Measurements from ENCODE around the gene SPPL3. TPM values are rescaled to one million over a fixed set of nuclear protein-coding genes. Genes with fewer than 3 reads are reported as not detected.

SPPL3 gene
- total and polyA plus RNA-seq, 2 experiments from 2014 or later = 10.9 to 27.8 TPM

- Histone ChIP-seq H3K4me2 (no peak overlapping the region), H3K4me1 (ENCODE audit: insufficient read depth) (peaks cover 5% of the 10 kb centered on the region; the same call in 1 of the 2 replicates), H3K36me3 (ENCODE audit: insufficient read depth) (peaks cover 3% of the 10 kb centered on the region; the same call in 1 of the 2 replicates), H2AFZ (no peak overlapping the region), H4K20me1 (replicated peaks; ENCODE audit: insufficient read depth) (no peaks in the 10 kb centered on the region), H3K9me2 (ENCODE audit: insufficient read depth) (no peaks in the 10 kb centered on the region), H3F3A (replicated peaks; ENCODE audit: low read depth) (no peaks in the 10 kb centered on the region), H3K79me2 (replicated peaks; ENCODE audit: insufficient read depth) (no peaks in the 10 kb centered on the region), H3K27me3 (ENCODE audit: insufficient read depth) (no peaks in the 10 kb centered on the region), H3K27ac (ENCODE audit: low read depth) (no peak overlapping the region), H3K4me3 (no peak overlapping the region)
- Mint-ChIP-seq H3K27ac (no peak overlapping the region; the same call in 1 of the 2 replicates), H3K27me3 (ENCODE audit: insufficient read depth, low read depth, poor library complexity) (peaks cover 8% of the 10 kb centered on the region), H3K4me3 (no peak overlapping the region), H3K4me1 (peaks cover 22% of the 10 kb centered on the region), H3K9me3 (no peaks in the 10 kb centered on the region), H3K36me3 (ENCODE audit: low read depth) (peaks cover 43% of the 10 kb centered on the region)
- DNase-seq (ENCODE audit: low spot score) (no peak), ATAC-seq (no peak)
- TF ChIP-seq, protein P1, sequence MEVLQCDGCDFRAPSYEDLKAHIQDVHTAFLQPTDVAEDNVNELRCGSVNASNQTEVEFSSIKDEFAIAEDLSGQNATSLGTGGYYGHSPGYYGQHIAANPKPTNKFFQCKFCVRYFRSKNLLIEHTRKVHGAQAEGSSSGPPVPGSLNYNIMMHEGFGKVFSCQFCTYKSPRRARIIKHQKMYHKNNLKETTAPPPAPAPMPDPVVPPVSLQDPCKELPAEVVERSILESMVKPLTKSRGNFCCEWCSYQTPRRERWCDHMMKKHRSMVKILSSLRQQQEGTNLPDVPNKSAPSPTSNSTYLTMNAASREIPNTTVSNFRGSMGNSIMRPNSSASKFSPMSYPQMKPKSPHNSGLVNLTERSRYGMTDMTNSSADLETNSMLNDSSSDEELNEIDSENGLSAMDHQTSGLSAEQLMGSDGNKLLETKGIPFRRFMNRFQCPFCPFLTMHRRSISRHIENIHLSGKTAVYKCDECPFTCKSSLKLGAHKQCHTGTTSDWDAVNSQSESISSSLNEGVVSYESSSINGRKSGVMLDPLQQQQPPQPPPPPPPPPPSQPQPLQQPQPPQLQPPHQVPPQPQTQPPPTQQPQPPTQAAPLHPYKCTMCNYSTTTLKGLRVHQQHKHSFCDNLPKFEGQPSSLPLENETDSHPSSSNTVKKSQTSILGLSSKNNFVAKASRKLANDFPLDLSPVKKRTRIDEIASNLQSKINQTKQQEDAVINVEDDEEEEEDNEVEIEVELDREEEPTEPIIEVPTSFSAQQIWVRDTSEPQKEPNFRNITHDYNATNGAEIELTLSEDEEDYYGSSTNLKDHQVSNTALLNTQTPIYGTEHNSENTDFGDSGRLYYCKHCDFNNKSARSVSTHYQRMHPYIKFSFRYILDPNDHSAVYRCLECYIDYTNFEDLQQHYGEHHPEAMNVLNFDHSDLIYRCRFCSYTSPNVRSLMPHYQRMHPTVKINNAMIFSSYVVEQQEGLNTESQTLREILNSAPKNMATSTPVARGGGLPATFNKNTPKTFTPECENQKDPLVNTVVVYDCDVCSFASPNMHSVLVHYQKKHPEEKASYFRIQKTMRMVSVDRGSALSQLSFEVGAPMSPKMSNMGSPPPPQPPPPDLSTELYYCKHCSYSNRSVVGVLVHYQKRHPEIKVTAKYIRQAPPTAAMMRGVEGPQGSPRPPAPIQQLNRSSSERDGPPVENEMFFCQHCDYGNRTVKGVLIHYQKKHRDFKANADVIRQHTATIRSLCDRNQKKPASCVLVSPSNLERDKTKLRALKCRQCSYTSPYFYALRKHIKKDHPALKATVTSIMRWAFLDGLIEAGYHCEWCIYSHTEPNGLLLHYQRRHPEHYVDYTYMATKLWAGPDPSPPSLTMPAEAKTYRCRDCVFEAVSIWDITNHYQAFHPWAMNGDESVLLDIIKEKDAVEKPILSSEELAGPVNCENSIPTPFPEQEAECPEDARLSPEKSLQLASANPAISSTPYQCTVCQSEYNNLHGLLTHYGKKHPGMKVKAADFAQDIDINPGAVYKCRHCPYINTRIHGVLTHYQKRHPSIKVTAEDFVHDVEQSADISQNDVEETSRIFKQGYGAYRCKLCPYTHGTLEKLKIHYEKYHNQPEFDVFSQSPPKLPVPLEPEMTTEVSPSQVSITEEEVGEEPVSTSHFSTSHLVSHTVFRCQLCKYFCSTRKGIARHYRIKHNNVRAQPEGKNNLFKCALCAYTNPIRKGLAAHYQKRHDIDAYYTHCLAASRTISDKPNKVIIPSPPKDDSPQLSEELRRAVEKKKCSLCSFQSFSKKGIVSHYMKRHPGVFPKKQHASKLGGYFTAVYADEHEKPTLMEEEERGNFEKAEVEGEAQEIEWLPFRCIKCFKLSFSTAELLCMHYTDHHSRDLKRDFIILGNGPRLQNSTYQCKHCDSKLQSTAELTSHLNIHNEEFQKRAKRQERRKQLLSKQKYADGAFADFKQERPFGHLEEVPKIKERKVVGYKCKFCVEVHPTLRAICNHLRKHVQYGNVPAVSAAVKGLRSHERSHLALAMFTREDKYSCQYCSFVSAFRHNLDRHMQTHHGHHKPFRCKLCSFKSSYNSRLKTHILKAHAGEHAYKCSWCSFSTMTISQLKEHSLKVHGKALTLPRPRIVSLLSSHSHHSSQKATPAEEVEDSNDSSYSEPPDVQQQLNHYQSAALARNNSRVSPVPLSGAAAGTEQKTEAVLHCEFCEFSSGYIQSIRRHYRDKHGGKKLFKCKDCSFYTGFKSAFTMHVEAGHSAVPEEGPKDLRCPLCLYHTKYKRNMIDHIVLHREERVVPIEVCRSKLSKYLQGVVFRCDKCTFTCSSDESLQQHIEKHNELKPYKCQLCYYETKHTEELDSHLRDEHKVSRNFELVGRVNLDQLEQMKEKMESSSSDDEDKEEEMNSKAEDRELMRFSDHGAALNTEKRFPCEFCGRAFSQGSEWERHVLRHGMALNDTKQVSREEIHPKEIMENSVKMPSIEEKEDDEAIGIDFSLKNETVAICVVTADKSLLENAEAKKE (CRISPR knock-in tag; IDR thresholded peaks at IDR 0.05) = no peak
- TF ChIP-seq, protein P2, sequence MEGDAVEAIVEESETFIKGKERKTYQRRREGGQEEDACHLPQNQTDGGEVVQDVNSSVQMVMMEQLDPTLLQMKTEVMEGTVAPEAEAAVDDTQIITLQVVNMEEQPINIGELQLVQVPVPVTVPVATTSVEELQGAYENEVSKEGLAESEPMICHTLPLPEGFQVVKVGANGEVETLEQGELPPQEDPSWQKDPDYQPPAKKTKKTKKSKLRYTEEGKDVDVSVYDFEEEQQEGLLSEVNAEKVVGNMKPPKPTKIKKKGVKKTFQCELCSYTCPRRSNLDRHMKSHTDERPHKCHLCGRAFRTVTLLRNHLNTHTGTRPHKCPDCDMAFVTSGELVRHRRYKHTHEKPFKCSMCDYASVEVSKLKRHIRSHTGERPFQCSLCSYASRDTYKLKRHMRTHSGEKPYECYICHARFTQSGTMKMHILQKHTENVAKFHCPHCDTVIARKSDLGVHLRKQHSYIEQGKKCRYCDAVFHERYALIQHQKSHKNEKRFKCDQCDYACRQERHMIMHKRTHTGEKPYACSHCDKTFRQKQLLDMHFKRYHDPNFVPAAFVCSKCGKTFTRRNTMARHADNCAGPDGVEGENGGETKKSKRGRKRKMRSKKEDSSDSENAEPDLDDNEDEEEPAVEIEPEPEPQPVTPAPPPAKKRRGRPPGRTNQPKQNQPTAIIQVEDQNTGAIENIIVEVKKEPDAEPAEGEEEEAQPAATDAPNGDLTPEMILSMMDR (conservative IDR thresholded peaks at IDR 0.05; ENCODE audit: low read depth in 2 of 2) = no peak
- TF ChIP-seq CREB1 (CRISPR knock-in tag; IDR thresholded peaks at IDR 0.05; ENCODE audit: low read depth) (no peak), NANOG (IDR thresholded peaks at IDR 0.05; ENCODE audit: borderline replicate concordance) (no peak), POLR2AphosphoS5 (IDR thresholded peaks at IDR 0.05; ENCODE audit: low read depth) (no peak), EZH2phosphoT487 (IDR thresholded peaks at IDR 0.05; ENCODE audit: unreplicated experiment) (no peak), ZNF331 (CRISPR knock-in tag; IDR thresholded peaks at IDR 0.05; ENCODE audit: low read depth) (no peak), EZH2 (IDR thresholded peaks at IDR 0.05; ENCODE audit: low read depth, unreplicated experiment) (no peak), STAT1 (IDR thresholded peaks at IDR 0.05; ENCODE audit: unreplicated experiment) (no peak), JUNB (IDR thresholded peaks at IDR 0.05; ENCODE audit: unreplicated experiment) (no peak)
- TF ChIP-seq, protein P3, sequence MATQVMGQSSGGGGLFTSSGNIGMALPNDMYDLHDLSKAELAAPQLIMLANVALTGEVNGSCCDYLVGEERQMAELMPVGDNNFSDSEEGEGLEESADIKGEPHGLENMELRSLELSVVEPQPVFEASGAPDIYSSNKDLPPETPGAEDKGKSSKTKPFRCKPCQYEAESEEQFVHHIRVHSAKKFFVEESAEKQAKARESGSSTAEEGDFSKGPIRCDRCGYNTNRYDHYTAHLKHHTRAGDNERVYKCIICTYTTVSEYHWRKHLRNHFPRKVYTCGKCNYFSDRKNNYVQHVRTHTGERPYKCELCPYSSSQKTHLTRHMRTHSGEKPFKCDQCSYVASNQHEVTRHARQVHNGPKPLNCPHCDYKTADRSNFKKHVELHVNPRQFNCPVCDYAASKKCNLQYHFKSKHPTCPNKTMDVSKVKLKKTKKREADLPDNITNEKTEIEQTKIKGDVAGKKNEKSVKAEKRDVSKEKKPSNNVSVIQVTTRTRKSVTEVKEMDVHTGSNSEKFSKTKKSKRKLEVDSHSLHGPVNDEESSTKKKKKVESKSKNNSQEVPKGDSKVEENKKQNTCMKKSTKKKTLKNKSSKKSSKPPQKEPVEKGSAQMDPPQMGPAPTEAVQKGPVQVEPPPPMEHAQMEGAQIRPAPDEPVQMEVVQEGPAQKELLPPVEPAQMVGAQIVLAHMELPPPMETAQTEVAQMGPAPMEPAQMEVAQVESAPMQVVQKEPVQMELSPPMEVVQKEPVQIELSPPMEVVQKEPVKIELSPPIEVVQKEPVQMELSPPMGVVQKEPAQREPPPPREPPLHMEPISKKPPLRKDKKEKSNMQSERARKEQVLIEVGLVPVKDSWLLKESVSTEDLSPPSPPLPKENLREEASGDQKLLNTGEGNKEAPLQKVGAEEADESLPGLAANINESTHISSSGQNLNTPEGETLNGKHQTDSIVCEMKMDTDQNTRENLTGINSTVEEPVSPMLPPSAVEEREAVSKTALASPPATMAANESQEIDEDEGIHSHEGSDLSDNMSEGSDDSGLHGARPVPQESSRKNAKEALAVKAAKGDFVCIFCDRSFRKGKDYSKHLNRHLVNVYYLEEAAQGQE (IDR thresholded peaks at IDR 0.05; ENCODE audit: unreplicated experiment) = no peak
- TF ChIP-seq, protein P4, sequence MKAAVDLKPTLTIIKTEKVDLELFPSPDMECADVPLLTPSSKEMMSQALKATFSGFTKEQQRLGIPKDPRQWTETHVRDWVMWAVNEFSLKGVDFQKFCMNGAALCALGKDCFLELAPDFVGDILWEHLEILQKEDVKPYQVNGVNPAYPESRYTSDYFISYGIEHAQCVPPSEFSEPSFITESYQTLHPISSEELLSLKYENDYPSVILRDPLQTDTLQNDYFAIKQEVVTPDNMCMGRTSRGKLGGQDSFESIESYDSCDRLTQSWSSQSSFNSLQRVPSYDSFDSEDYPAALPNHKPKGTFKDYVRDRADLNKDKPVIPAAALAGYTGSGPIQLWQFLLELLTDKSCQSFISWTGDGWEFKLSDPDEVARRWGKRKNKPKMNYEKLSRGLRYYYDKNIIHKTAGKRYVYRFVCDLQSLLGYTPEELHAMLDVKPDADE (IDR thresholded peaks at IDR 0.05) = no peak
Measured at GRCh38 chr12:120762086-120762485, 142.1 kb downstream of the SPPL3 start.

All from GM23338 (cell line).